Cardiac muscle cell (in vitro differentiated cells and primary cell): ENCODE measurements around the gene PHF20. TPM values are rescaled to one million over a fixed set of nuclear protein-coding genes. Genes with fewer than 3 reads are reported as not detected.
A peak's percentile ranks its signal among the peaks of the same experiment; 100 is the strongest.

Experiments
- DNase-seq, 2 donors: peaks; one replicate each; pipeline versions ENCODE4 v3.0.0 to v3.0.0-alpha.2; 2010 to 2017; ENCODE audit warnings: low read depth in 1 of 2, low spot score in 1 of 2
- H3K27ac ChIP-seq: fragments of 200-600 bp; sonication (generic); 2 replicates; pipeline ENCODE4 v1.5.1; 2016
- H3K27me3 ChIP-seq: fragments of 200-600 bp; sonication (generic); 2 replicates; pipeline ENCODE4 v1.6.0; 2016; ENCODE audit warnings: control low read depth
- H3K36me3 ChIP-seq: fragments of 200-600 bp; sonication (generic); 2 replicates; pipeline ENCODE4 v1.5.1; 2016; ENCODE audit warnings: control low read depth
- H3K4me1 ChIP-seq: fragments of 200-600 bp; sonication (generic); 2 replicates; pipeline ENCODE4 v1.8.1; 2017; ENCODE audit warnings: low read depth, mild to moderate bottlenecking, mixed run types
- H3K4me3 ChIP-seq: fragments of 200-600 bp; sonication (generic); 2 replicates; pipeline ENCODE4 v1.5.1; 2016; ENCODE audit warnings: mild to moderate bottlenecking
- H3K9me3 ChIP-seq: fragments of 200-600 bp; sonication (generic); 2 replicates; pipeline ENCODE4 v1.5.1; 2017; ENCODE audit warnings: low read depth, mild to moderate bottlenecking, control low read depth
- polyA plus RNA-seq: library from polyadenylated mRNA; unstranded; fragments of >200 nt; fragmentation: Nextera tagmentation; extraction: Ambion mirVana; gene quantifications from 2 replicates; pipeline ENCODE4 v1.2.1, GENCODE V29; 2016
- total RNA-seq: library from RNA; depleted of rRNA; stranded (reverse); fragments of >200 nt; gene quantifications from 2 replicates; pipeline ENCODE4 v1.2.3, GENCODE V29; 2016
- TF ChIP-seq, protein P1 (sequence below): IDR thresholded peaks from 2 replicates; pipeline ENCODE4 v1.5.1; 2012; ENCODE audit warnings: low read depth, mild to moderate bottlenecking, low read length

The PHF20 gene
- total and polyA plus RNA-seq, 2 experiments from 2014 or later: 42.0 to 49.6 TPM

DNA sequence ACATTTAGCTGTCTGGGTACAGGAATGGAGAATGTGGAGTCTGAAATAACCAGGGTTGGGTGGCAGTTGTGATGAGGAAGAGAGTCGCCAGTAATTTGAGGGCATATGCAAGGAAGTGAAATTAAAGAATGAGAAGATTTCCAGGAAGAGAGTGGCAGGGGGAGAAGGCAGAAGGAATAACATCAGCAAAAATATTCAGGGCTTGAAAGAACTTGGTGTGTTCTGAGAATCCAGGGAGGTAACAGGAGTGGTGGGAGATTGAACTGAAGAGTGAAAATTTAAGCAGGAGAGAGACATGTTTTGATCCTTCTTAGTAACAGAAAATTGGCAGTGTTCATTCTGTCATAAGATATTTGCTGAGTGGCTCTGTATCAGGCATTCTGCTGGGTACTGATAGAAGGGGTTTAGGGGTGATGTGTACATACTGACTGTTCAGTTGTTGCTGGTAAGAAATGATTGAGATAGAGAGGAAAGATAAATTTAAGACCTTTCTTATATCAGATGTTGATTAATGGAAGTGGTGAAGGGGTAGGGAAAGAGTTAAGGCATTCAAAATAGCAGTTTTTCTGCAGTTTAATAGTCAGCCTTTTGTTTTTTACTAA is 54.7 kb downstream of the PHF20 start:
- peak overlapping the region; percentile 60 for H3K27ac ChIP-seq
- H3K36me3 ChIP-seq: no peaks in the 10 kb centered on the region
- no peak for DNase-seq
- H3K27me3 ChIP-seq: no peaks in the 10 kb centered on the region
- no peaks in the 10 kb centered on the region for H3K9me3 ChIP-seq
- TF ChIP-seq, protein P1, sequence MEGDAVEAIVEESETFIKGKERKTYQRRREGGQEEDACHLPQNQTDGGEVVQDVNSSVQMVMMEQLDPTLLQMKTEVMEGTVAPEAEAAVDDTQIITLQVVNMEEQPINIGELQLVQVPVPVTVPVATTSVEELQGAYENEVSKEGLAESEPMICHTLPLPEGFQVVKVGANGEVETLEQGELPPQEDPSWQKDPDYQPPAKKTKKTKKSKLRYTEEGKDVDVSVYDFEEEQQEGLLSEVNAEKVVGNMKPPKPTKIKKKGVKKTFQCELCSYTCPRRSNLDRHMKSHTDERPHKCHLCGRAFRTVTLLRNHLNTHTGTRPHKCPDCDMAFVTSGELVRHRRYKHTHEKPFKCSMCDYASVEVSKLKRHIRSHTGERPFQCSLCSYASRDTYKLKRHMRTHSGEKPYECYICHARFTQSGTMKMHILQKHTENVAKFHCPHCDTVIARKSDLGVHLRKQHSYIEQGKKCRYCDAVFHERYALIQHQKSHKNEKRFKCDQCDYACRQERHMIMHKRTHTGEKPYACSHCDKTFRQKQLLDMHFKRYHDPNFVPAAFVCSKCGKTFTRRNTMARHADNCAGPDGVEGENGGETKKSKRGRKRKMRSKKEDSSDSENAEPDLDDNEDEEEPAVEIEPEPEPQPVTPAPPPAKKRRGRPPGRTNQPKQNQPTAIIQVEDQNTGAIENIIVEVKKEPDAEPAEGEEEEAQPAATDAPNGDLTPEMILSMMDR: no peak
- peaks cover 14% of the 10 kb centered on the region for H3K4me1 ChIP-seq
- no peak overlapping the region for H3K4me3 ChIP-seq

DNA sequence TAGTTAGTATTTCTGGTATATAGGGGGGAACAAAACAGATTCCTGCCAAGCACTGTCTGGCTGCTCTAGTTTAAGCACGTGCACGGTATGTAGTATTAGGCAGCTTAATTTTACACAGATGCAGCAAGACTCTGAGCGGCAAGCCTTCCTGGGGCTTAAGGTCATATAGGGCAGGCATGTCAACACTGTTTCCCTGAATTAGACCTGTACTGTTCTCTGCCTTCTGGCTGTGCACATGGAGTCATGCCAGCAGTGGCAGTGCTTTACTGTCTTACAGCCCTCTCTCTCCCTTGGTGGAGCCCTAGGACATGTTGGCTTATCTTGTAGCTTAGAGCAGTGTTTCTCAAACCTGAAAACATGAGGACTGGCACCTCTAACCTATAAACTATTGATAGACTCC is 56.6 kb downstream of the PHF20 start:
- peak overlapping the region; percentile 82 for H3K27ac ChIP-seq
- no peak overlapping the region for H3K4me3 ChIP-seq
- no peaks in the 10 kb centered on the region for H3K36me3 ChIP-seq
- H3K27me3 ChIP-seq: no peaks in the 10 kb centered on the region
- TF ChIP-seq, protein P1: no peak
- no peaks in the 10 kb centered on the region for H3K9me3 ChIP-seq
- H3K4me1 ChIP-seq: peaks cover 14% of the 10 kb centered on the region
- DNase-seq: peak in 1 of 2 donors; percentile 70

DNA sequence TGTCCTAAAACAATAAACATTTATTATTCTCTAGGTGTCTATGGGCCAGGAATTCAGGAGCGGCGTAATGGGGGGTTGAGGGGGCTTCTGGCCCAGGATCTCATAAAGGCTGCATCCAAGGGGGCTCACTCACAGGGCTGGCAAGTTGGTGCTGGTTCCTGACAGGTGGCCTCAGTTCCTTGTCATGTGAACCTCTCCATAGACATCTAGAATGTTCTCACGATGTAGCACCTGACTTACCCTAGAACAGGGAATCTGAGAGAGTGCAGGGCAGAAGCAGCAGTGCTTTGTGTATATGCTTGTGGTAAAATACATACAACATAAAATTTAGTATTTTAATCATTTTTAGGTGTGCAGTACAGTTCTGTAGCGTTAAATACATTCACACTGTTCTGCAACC is 57.1 kb downstream of the PHF20 start:
- no peaks in the 10 kb centered on the region for H3K9me3 ChIP-seq
- H3K27ac ChIP-seq: peak overlapping the region; percentile 82
- peaks cover 14% of the 10 kb centered on the region for H3K4me1 ChIP-seq
- no peak overlapping the region for H3K4me3 ChIP-seq
- no peaks in the 10 kb centered on the region for H3K36me3 ChIP-seq
- TF ChIP-seq, protein P1: no peak
- H3K27me3 ChIP-seq: no peaks in the 10 kb centered on the region
- no peak for DNase-seq

DNA sequence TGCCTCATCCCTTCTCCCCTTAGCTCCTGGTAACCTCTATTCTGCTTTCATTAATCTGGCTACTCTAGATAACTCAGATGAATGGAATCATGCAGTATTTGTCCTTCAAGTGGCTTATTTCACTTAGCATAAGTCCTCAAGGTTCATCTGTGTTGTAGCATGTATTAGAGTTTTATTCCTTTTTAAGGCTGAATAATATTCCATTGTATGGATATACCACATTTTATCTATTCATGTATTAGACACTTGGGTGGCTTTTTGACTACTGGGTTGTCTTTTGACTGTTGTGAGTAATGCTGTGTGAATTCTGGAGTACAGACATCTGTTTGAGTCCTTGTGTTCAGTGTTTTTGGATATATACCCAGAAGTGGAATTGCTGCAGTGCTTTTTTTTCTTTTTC is 58.4 kb downstream of the PHF20 start:
- Histone ChIP-seq H3K4me1 (peaks cover 14% of the 10 kb centered on the region), H3K36me3 (no peaks in the 10 kb centered on the region), H3K27ac (no peak overlapping the region), H3K9me3 (no peaks in the 10 kb centered on the region), H3K27me3 (no peaks in the 10 kb centered on the region), H3K4me3 (no peak overlapping the region)
- TF ChIP-seq, protein P1: no peak
- DNase-seq: no peak

DNA sequence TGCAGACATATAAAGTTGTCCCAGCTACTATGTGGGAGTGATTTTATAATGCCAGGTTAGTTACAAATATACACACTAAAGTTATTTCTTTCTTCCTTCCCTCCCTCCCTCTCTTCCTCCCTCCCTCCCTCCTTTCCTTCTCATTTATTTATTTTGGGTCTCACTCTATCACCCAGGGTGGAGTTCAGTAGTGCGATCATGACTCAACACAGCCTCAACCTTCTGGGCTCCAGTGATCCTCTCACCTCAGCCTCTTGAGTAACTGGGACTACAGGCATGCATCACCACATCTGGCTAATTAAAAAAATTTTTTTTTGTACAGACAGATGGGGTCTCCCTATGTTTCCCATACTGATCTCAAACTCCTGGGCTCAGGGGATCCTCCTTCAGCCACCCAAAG is 59.2 kb downstream of the PHF20 start:
- TF ChIP-seq, protein P1: no peak
- Histone ChIP-seq H3K4me3 (no peak overlapping the region), H3K27me3 (no peaks in the 10 kb centered on the region), H3K36me3 (no peaks in the 10 kb centered on the region), H3K9me3 (no peaks in the 10 kb centered on the region), H3K4me1 (peaks cover 14% of the 10 kb centered on the region), H3K27ac (no peak overlapping the region)
- DNase-seq: no peak
